GM12892 (cell line): ENCODE data around the gene CAAP1.

Source experiments
- DNase-seq: peaks from one replicate; pipeline ENCODE4 v3.0.0; 2011; ENCODE audit not compliant: insufficient read length
- FAIRE-seq: peaks from 2 replicates; lab custom pipeline; 2011; peaks lifted over from hg19 to GRCh38; lab: Jason Lieb, UNC
- POLR2A ChIP-seq: IDR thresholded peaks from 2 replicates; pipeline ENCODE4 v1.6.1; 2011; ENCODE audit warnings: low read depth, low read length, control low read depth
- POLR2AphosphoS5 ChIP-seq: IDR thresholded peaks from 2 replicates; pipeline ENCODE4 v1.6.1; 2011; ENCODE audit warnings: low read depth, low read length, control low read depth
- TAF1 ChIP-seq: IDR thresholded peaks from 2 replicates; pipeline ENCODE4 v1.6.1; 2011; ENCODE audit warnings: low read depth, mild to moderate bottlenecking, control low read depth, low read length, borderline replicate concordance

The CAAP1 gene

DNA sequence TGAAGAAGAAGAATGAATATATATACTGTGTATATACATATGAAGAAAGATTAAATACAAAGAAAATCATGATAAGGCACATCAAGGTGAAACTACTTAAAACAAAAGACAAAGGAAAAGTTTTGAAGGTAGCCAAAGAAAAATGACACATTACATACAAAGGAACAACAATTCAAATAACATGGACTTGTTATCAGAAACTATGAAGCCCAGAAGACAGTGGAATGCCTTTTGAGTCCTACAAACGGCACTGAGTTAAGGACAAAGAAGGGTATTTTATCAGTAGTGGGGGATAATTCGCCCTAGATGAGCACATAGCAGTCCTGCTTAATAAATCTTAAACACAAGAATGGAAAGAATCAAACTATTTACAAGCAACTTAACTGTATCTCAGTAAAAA lies 77.8 kb downstream of the CAAP1 start:
- FAIRE-seq, result no peak

DNA sequence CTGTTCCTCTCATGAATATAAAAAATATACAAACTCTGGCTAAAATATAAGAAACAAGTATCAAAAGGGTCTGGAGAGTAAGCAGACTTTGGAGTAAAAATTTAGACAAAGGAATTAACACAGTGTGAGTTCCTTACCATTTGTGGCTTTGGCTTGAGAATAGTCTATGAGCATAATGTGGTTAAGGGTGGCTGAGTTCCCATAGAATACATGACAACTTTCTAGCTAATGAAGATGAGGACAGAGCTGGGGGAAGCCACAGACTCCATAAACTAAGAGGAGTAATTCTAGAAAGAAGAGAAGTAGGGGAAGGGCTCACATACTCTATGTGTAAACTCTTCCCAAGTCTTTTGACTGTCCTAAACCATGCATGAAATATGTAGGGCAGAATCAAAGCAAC lies 79.4 kb downstream of the CAAP1 start:
- no peak for FAIRE-seq
- DNase-seq, result no peak

More for the DNA sequence above, 77.8 kb downstream of the CAAP1 start:
- TF ChIP-seq POLR2A, result no peak
- no peak for TF ChIP-seq POLR2AphosphoS5
- no peak for TF ChIP-seq TAF1
- no peak for DNase-seq

DNA sequence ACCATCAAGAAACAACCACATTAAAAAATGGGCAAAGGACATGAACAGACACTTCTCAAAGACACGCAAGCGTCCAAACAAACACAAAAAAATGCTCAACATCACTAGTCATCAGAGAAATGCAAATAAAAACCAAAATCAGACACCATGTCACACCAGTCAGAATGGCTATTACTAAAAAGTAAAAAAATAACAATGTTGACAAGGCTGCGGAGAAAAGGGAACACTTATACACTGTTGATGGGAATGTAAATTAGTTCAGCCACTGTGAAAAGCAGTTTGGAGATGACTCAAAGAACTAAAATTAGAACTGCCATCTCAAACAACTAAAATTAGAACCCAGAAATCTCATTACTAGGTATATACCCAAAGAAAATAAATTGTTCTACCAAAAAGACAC lies 80.4 kb downstream of the CAAP1 start:
- TF ChIP-seq POLR2A, result no peak
- TF ChIP-seq TAF1, result no peak
- no peak for TF ChIP-seq POLR2AphosphoS5
- DNase-seq, result no peak
- FAIRE-seq, result no peak

More for the DNA sequence above, 79.4 kb downstream of the CAAP1 start:
- TF ChIP-seq POLR2AphosphoS5 (no peak), TAF1 (no peak), POLR2A (no peak)

DNA sequence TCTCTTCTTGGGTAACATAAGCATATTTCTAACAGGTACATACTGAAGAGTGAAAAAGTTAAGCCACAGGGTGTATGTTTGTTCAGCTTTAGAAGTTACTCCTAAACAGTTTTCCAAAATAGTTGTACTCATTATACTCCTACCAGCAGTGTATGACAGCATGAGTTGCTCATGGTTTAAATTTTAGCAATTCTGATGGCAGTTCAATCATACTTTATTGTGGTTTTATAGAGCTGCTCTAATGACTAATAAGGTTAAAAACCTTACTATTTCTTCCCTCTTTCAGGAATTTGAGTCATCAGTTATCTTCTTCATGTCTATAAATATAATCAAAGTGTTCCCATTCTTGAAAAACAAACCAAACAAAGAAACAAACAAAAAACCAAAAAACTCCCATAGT lies 81.5 kb downstream of the CAAP1 start:
- no peak for TF ChIP-seq TAF1
- TF ChIP-seq POLR2A, result no peak
- no peak for TF ChIP-seq POLR2AphosphoS5
- DNase-seq, result no peak
- FAIRE-seq, result no peak

DNA sequence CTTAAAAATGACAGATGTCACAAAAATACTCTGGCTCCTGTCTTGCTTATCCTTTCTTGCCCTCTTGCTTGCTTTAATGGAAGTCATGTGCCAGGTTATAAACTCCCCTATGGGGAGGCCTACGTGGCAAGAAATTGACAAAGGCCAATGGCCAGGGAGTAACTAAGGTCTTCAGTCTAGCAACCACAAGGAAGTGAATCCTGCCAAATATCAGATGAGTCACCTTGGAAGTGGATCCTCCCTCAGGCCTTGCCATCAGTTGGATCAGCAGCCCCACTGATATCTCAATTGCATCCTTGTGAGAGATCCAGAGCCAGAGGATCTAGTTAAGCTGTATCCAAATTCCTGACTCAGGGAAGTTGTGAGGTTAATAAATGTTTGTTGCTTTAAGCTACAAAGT lies 82.8 kb downstream of the CAAP1 start:
- DNase-seq (no peak), FAIRE-seq (no peak)
- TF ChIP-seq POLR2A (no peak), POLR2AphosphoS5 (no peak), TAF1 (no peak)

DNA sequence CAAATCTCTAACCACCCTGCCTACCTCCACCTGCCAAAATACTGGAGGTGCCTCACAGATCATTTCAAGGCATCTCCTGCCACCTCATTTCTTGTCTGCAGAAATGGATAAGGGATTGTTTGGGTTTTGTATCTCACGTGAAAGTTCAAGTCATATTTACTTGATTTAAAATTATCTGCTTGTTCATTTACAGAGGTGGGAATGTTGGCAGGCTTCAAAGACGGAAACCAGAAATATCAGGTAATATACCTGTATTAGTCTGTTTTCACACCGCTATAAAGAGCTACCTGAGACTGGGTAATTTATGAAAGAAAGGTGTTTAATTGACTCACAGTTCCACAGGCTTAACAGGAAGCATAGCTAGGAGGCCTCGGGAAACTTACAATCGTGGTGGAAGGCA lies 85.4 kb downstream of the CAAP1 start:
- no peak for FAIRE-seq
- TF ChIP-seq POLR2AphosphoS5 (no peak), POLR2A (no peak), TAF1 (no peak)
- no peak for DNase-seq

DNA sequence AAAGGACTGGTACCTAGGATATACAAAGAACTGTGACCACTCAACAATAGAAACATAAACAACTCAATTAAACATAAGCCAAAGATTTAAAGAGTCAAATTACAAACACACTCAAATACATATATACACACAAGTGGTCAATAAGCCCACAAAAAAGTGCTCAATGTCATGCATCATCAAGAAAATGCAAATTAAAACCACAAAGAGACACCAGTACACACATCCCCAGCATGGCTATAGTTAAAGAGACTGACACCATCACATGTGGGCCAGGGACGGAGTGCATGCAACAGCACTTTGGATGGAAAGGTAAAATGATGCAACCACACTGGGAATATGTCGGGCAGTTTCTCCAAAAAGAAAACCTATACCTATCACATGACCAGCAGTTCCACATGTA lies 89.7 kb downstream of the CAAP1 start:
- no peak for TF ChIP-seq POLR2AphosphoS5
- TF ChIP-seq POLR2A, result no peak
- no peak for TF ChIP-seq TAF1
- FAIRE-seq, result no peak
- DNase-seq, result no peak

DNA sequence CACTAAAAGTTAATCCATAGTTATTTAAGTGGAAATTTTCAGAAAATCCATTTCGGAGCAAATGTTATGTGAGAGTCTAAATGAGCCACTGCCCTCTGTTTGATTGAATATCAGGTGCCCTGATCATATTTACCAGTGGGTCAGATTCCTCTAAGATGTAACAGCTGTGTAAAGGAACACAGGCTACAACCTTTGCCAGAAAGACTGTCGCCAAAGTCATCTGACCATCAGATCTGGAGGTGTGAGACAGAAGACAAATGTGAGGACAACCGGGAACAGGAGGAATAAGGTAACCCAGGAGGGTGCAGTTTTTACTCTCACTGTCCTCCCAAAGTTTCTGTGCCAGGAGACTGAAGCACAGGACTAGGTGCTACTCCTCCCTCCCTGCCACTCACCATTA lies 90.8 kb downstream of the CAAP1 start:
- FAIRE-seq (no peak), DNase-seq (no peak)
- no peak for TF ChIP-seq TAF1
- no peak for TF ChIP-seq POLR2A
- TF ChIP-seq POLR2AphosphoS5, result no peak

DNA sequence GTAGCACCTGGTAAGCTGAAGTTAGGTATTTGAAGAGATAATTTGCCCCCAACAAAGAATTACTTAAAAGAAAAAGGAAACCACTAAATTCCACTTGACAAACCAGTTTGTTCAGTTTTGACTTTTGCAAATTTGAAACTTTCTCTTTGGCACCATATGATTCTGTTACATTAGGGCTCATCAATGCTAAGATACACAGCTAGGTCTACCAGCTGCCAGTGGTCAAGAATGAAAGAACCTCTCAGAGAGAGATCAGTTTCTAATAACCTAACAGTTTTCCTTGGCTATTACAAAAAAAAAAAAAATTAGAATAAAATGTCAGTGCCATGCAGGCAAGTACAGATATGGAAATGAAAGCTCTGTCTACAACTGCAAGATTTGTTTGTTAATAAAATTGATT lies 92.3 kb downstream of the CAAP1 start:
- no peak for TF ChIP-seq POLR2AphosphoS5
- TF ChIP-seq POLR2A, result no peak
- TF ChIP-seq TAF1, result no peak
- FAIRE-seq, result no peak
- DNase-seq, result no peak

DNA sequence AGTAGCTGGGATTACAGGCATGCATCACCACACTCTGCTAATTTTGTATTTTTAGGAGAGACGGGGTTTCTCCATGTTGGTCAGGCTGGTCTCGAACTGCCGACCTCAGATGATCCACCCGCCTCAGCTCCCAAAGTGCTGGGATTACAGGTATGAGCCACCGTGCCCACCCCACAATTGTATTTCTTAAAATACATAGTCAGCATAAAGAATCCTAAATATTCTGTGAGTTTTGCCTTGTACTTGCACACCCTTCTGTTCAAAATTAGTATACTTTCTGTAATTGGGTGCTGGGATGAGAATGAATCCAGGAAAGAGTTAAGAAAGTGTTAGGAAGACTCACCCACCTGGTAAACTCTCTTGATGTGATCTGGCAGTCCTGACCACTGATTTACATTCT lies 101.3 kb downstream of the CAAP1 start:
- DNase-seq (no peak), FAIRE-seq (no peak)
- no peak for TF ChIP-seq POLR2AphosphoS5
- TF ChIP-seq POLR2A, result no peak
- no peak for TF ChIP-seq TAF1
